Gastroesophageal sphincter (tissue), 4 donors: ENCODE data around the gene ZNF670. TPM values are rescaled to one million over a fixed set of nuclear protein-coding genes. Genes with fewer than 3 reads are reported as not detected.

Source experiments
- ATAC-seq: fragments of 150-250 bp; one replicate; pipeline ENCODE4 v1.9.1; 2016; ENCODE audit warnings: mild to moderate bottlenecking, moderate library complexity
- H3K27ac ChIP-seq, 4 donors: fragments of 200-600 bp; sonication (generic) in 3 of 4; 1 replicate in 3 of 4; 2 replicates in 1 of 4; pipeline ENCODE4 v1.5.1; 2016 to 2019
- H3K27me3 ChIP-seq: fragments of 200-600 bp; sonication (generic); one replicate; pipeline ENCODE4 v1.5.1; 2019
- H3K36me3 ChIP-seq, 2 donors: fragments of 200-600 bp; sonication (generic); one replicate each; pipeline ENCODE4 v1.5.1; 2019; ENCODE audit warnings: control low read depth in 1 of 2
- H3K4me1 ChIP-seq, 3 donors: fragments of 200-600 bp; sonication (generic); 1 replicate in 2 of 3; 2 replicates in 1 of 3; pipeline ENCODE4 v1.5.1; 2016 to 2019; ENCODE audit warnings: control low read depth in 2 of 3
- H3K4me3 ChIP-seq, 2 donors: fragments of 200-600 bp; sonication (generic); one replicate each; pipeline ENCODE4 v1.5.1; 2019; ENCODE audit warnings: mild to moderate bottlenecking in 1 of 2, moderate library complexity in 1 of 2
- H3K9me3 ChIP-seq, 3 donors: fragments of 200-600 bp; sonication (generic); one replicate each; pipeline ENCODE4 v1.5.1; 2017 to 2019; ENCODE audit warnings: control low read depth in 2 of 3
- EP300 ChIP-seq: sonication (generic); formaldehyde crosslinking; IDR thresholded peaks from one replicate; pipeline ENCODE4 v1.6.1; 2017; ENCODE audit warnings: antibody characterized with exemption, mild to moderate bottlenecking
- POLR2A ChIP-seq, 2 donors: fragments of 450-650 bp; IDR thresholded peaks; one replicate each; pipeline ENCODE4 v1.6.1; 2017; ENCODE audit warnings: antibody characterized with exemption in 2 of 2, mild to moderate bottlenecking in 2 of 2, moderate library complexity in 1 of 2
- POLR2AphosphoS5 ChIP-seq: sonication (generic); formaldehyde crosslinking; IDR thresholded peaks from one replicate; pipeline ENCODE4 v1.6.1; 2017; ENCODE audit warnings: antibody characterized with exemption
- WGBS, 2 donors: methylation state at CpG; one replicate each; pipeline ENCODE4 v1.1.5; 2018; ENCODE audit warnings: low coverage in 1 of 2; 5-methylcytosine and 5-hydroxymethylcytosine counted together
- total RNA-seq, 4 donors: library from RNA; depleted of rRNA; stranded (reverse); fragments of >200 nt; gene quantifications; one replicate each; pipeline ENCODE4 v1.1.0, GENCODE V29; 2016
- TF ChIP-seq, protein P1 (sequence below), 4 experiments: fragments of 200-600 bp in 2 of 4; fragments of 450-650 bp in 2 of 4; sonication (generic) in 1 of 4; IDR thresholded peaks; one replicate each; pipeline ENCODE4 v1.5.1; 2017 to 2019; ENCODE audit warnings: antibody characterized with exemption in 4 of 4, mild to moderate bottlenecking in 2 of 4, moderate library complexity in 2 of 4

The ZNF670 gene
- total RNA-seq, 4 donors from 2014 or later = 1.7 to 3.7 (median 3.3) TPM

DNA sequence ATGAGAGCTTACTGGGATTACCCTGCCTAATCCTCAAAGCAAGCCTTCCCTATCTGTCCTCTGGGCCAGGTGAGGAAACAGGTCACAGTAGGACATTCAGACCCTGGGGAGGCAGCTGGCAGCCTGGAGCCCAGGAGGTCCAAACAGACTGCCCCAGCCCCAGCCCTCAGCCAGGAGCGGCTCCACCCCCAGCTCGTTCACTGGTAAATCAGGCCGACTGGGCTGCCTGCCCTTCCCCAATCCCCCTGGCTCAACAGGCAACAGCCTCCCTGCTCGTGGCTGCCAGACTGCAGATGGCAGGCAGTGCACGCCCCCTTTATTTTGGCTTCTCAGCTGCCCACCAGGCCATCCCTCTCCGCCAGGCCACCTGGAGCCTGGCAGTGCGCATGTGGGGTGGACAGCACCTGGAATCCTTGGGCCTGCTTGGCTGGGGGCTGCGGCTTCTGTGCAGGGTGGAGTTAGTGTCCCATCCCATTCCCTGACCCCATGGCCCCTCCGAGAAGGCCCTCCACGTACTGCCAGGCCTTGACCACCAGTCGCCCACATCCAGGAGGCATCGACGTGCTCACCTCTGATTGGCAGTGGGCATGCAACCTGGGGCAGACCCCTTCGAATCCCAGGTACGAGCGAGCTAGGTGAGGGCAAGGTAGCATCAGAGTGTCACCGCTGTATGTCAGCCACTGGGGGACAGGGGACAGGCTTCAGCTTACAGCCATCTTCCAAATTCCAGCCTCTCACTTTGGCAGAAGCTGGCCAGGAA, 11.2 kb upstream of the ZNF670 start:
- Histone ChIP-seq H3K4me3 (no peak overlapping the region), H3K36me3 (no peaks in the 10 kb centered on the region), H3K27me3 (no peaks in the 10 kb centered on the region), H3K9me3 (no peaks in the 10 kb centered on the region), H3K4me1 (no peaks in the 10 kb centered on the region), H3K27ac (no peak overlapping the region)
- TF ChIP-seq EP300 (no peak), POLR2A (IDR thresholded peaks at IDR 0.05) (no peak), POLR2AphosphoS5 (no peak)
- TF ChIP-seq, protein P1, sequence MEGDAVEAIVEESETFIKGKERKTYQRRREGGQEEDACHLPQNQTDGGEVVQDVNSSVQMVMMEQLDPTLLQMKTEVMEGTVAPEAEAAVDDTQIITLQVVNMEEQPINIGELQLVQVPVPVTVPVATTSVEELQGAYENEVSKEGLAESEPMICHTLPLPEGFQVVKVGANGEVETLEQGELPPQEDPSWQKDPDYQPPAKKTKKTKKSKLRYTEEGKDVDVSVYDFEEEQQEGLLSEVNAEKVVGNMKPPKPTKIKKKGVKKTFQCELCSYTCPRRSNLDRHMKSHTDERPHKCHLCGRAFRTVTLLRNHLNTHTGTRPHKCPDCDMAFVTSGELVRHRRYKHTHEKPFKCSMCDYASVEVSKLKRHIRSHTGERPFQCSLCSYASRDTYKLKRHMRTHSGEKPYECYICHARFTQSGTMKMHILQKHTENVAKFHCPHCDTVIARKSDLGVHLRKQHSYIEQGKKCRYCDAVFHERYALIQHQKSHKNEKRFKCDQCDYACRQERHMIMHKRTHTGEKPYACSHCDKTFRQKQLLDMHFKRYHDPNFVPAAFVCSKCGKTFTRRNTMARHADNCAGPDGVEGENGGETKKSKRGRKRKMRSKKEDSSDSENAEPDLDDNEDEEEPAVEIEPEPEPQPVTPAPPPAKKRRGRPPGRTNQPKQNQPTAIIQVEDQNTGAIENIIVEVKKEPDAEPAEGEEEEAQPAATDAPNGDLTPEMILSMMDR (IDR thresholded peaks at IDR 0.05) = no peak
- WGBS, 2 donors = 13 to 89% methylated on average over 3 of the region's 17 CpGs
- ATAC-seq = no peak

DNA sequence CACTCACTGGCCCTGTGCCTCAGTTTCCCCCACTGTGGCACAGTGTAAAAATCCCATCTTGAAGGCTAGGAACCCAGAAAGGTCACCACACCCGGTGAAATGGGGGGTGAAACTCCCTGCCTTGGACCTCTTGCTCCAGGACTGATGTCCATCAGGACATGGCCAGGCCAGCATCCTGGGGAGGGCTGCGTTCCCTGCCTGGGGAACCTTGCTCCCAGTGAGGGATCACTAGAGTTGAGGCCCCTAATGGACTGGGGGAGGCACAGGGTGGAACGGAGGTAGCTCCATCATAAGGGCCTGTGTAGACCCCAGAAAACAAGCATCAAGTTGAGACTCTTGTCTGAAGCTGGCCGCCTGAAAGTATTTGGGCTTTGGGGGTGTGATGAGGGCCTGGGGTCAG, 10.4 kb upstream of the ZNF670 start:
- ATAC-seq = no peak
- Histone ChIP-seq H3K27me3 (no peaks in the 10 kb centered on the region), H3K36me3 (no peaks in the 10 kb centered on the region), H3K27ac (no peak overlapping the region), H3K4me1 (no peaks in the 10 kb centered on the region), H3K4me3 (no peak overlapping the region), H3K9me3 (peaks cover 0 to under 1% (median 0%) of the 10 kb centered on the region in 3 donors)
- 80 to 86% methylated on average over 1 of the region's 4 CpGs for WGBS, 2 donors
- TF ChIP-seq POLR2A (IDR thresholded peaks at IDR 0.05) = no peak
- no peak for TF ChIP-seq POLR2AphosphoS5
- no peak for TF ChIP-seq EP300
- TF ChIP-seq, protein P1 (IDR thresholded peaks at IDR 0.05) = no peak

DNA sequence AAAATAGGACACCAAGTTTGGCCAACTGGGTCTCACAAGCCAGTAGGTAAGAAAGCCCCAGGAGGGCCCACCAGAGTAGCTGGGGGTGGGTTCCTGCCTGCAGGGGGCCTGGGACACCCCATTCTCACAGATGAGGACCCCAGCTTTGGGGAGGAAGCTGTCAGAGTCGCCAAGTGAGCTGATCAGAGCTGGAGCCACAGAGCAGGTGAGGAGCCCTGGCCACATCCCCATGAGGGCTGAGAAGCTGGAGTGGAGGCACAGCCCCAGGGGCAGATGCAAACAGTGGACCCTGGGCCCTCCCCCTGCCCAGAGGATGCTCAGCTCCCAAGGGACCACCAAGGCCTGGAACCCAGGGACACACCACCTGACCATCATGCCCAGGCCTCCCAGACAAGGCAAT, 8.6 kb upstream of the ZNF670 start:
- peaks cover 0 to 6% (median 0%) of the 10 kb centered on the region in 3 donors for H3K9me3 ChIP-seq
- TF ChIP-seq EP300 = no peak
- TF ChIP-seq, protein P1 (IDR thresholded peaks at IDR 0.05) = no peak
- TF ChIP-seq POLR2A (IDR thresholded peaks at IDR 0.05) = no peak
- TF ChIP-seq POLR2AphosphoS5 = no peak
- H3K27me3 ChIP-seq = no peaks in the 10 kb centered on the region
- no CpG with 5 or more reads among the region's 1 CpG for WGBS, 2 donors
- H3K4me1 ChIP-seq = no peaks in the 10 kb centered on the region
- no peak overlapping the region for H3K4me3 ChIP-seq
- no peak for ATAC-seq
- no peak overlapping the region for H3K27ac ChIP-seq
- no peaks in the 10 kb centered on the region for H3K36me3 ChIP-seq

DNA sequence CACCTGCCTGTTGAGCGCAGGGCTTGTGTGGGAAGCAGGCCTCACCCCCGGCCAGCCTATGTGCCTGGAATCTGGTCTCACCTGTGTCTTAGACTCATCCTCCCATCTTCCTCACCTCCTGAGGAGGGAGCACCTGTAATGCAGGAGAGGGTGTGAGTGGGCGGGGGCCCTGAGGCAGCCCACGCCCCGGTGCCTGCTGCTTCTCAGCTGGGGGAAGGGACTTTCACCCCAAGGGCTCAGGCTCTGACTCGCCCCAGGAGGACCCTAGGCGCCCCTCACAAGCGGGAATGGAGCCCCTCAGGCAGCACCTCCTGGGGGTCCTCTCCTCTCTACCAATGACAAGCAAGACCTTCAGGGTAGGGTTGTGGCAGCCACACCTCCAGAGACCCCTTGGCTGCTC, 6.7 kb upstream of the ZNF670 start:
- Histone ChIP-seq H3K27ac (no peak overlapping the region), H3K4me3 (no peak overlapping the region), H3K9me3 (peaks cover 0 to 6% (median 0%) of the 10 kb centered on the region in 3 donors), H3K27me3 (no peaks in the 10 kb centered on the region), H3K4me1 (no peaks in the 10 kb centered on the region), H3K36me3 (no peaks in the 10 kb centered on the region)
- TF ChIP-seq POLR2A (IDR thresholded peaks at IDR 0.05) = no peak
- TF ChIP-seq, protein P1 (IDR thresholded peaks at IDR 0.05) = no peak
- TF ChIP-seq EP300 = no peak
- no peak for TF ChIP-seq POLR2AphosphoS5
- no peak for ATAC-seq
- WGBS, 2 donors = no CpG with 5 or more reads among the region's 8 CpGs

DNA sequence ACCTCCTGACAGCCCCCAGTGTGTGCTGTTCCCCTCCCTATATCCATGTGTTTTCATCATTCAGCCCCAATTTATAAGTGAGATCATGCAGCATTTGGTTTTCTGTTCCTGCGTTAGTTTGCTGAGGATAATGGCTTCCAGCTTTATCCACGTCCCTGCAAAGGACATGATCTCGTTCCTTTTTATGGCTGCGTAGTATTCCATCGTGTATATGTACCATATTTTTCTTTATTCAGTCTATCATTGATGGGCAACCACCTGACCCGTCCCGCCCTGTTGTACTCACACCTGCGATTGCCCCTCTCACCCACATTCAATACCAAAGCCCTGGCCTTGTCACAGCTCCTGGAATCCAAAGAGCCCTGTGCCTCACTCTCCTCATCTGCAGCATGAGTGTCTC, 6.2 kb upstream of the ZNF670 start:
- 85 to 94% methylated on average over 5 to 8 of the region's 8 CpGs for WGBS, 2 donors

More for the DNA sequence above, 6.2 kb upstream of the ZNF670 start:
- Histone ChIP-seq H3K4me1 (no peaks in the 10 kb centered on the region), H3K27me3 (no peaks in the 10 kb centered on the region), H3K9me3 (peaks cover 0 to 6% (median 0%) of the 10 kb centered on the region in 3 donors), H3K4me3 (no peak overlapping the region), H3K27ac (no peak overlapping the region), H3K36me3 (no peaks in the 10 kb centered on the region)
- no peak for TF ChIP-seq EP300
- TF ChIP-seq POLR2AphosphoS5 = no peak
- TF ChIP-seq POLR2A (IDR thresholded peaks at IDR 0.05) = no peak
- TF ChIP-seq, protein P1 (IDR thresholded peaks at IDR 0.05) = no peak
- no peak for ATAC-seq
